HepG2 (cell line): ENCODE measurements around the gene KCTD6. TPM values are rescaled to one million over a fixed set of nuclear protein-coding genes. Genes with fewer than 3 reads are reported as not detected.

Experiments
- ATAC-seq: fragments of 200-7000 bp; cut with Tn5 transposase; 3 replicates; pipeline ENCODE4 v1.9.1; 2020; ENCODE audit warnings: mild to moderate bottlenecking, moderate library complexity
- BruUV-seq: library from RNA; stranded (reverse); fragments of 400-500 nt; replicated peaks from 2 replicates; lab custom pipeline; 2021; lab: Mats Ljungman, UMichigan
- CTCF ChIA-PET: fragments of 300-600 bp; formaldehyde crosslinking; extraction: SDS; loops from one replicate; lab custom pipeline; 2021; ENCODE audit warnings: low total read pairs, inconsistent platforms, low intra/inter-chr PET ratio; lab: Yijun Ruan, JAX
- POLR2A ChIA-PET: fragments of 350-600 bp; sonication (Branson Sonifier 250); formaldehyde crosslinking; loops from one replicate; lab custom pipeline; 2020; ENCODE audit warnings: antibody characterized with exemption, inconsistent platforms; lab: Yijun Ruan, JAX
- DNase-seq: peaks from one replicate; pipeline ENCODE4 v3.0.0-alpha.2; 2015; ENCODE audit warnings: low spot score
- FAIRE-seq: peaks from 3 replicates; lab custom pipeline; 2011; peaks lifted over from hg19 to GRCh38; lab: Jason Lieb, UNC
- H2AFZ ChIP-seq: one replicate; pipeline ENCODE4 v1.6.1; 2011; ENCODE audit warnings: low read length, inconsistent platforms
- H3K27ac ChIP-seq: fragments of 300-600 bp; 3 replicates; pipeline ENCODE4 v1.8.0; 2011; ENCODE audit warnings: mixed run types, mild to moderate bottlenecking, mixed read lengths, low read length, inconsistent platforms; ENCODE audit not compliant: insufficient read depth; ENCODE audit errors: extremely low read length
- H3K27me3 ChIP-seq, 2 experiments: fragments of 200-600 bp in 1 of 2; 2 replicates in 1 of 2; 3 replicates in 1 of 2; pipeline versions ENCODE4 v1.6.0 to v1.8.0; 2011; ENCODE audit warnings: low read length in 2 of 2, mild to moderate bottlenecking in 2 of 2, moderate library complexity in 2 of 2, inconsistent platforms in 1 of 2; ENCODE audit not compliant: insufficient read depth in 2 of 2, control insufficient read depth in 1 of 2
- H3K36me3 ChIP-seq, 2 experiments: fragments of 200-600 bp in 1 of 2; replicated peaks in 1 of 2; 2 replicates in 1 of 2; 3 replicates in 1 of 2; pipeline versions ENCODE4 v1.5.1 to v1.8.0; 2011; ENCODE audit warnings: low read length in 2 of 2, inconsistent platforms in 1 of 2; ENCODE audit not compliant: insufficient read depth in 2 of 2, control insufficient read depth in 1 of 2
- H3K4me1 ChIP-seq: 2 replicates; pipeline ENCODE4 v1.5.1; 2012; ENCODE audit warnings: low read length, inconsistent platforms; ENCODE audit not compliant: insufficient read depth
- H3K4me2 ChIP-seq: 2 replicates; pipeline ENCODE4 v1.6.0; 2011; ENCODE audit warnings: low read depth, low read length, inconsistent platforms
- H3K4me3 ChIP-seq, 3 experiments: fragments of 200-600 bp in 1 of 3; sonication (generic), shearing (Covaris generic) in 1 of 3; replicated peaks in 1 of 3; 2 replicates each; pipeline ENCODE4 v1.5.1; 2011 to 2016; ENCODE audit warnings: low read length in 3 of 3, inconsistent platforms in 2 of 3, low read depth in 2 of 3, mild to moderate bottlenecking in 2 of 3, control low read depth in 1 of 3, mixed read lengths in 1 of 3; ENCODE audit not compliant: insufficient read depth in 1 of 3
- H3K79me2 ChIP-seq: one replicate; pipeline ENCODE4 v1.6.1; 2011; ENCODE audit warnings: low read length, inconsistent platforms; ENCODE audit not compliant: insufficient read depth
- H3K9ac ChIP-seq: 2 replicates; pipeline ENCODE4 v1.6.0; 2011; ENCODE audit warnings: mild to moderate bottlenecking, low read depth, low read length, inconsistent platforms; ENCODE audit not compliant: insufficient read depth
- H3K9me3 ChIP-seq: 2 replicates; pipeline ENCODE4 v1.5.1; 2012; ENCODE audit warnings: mild to moderate bottlenecking, low read length
- H4K20me1 ChIP-seq: 2 replicates; pipeline ENCODE4 v1.6.0; 2011; ENCODE audit warnings: inconsistent platforms, mild to moderate bottlenecking, low read length, moderate library complexity; ENCODE audit not compliant: insufficient read depth
- ARNT2 ChIP-seq: sonication (generic); formaldehyde crosslinking; IDR thresholded peaks from 2 replicates; pipeline ENCODE4 v1.8.0; 2022; ENCODE audit warnings: mild to moderate bottlenecking, low read depth, missing genetic modification reagents, moderate library complexity
- MXI1 ChIP-seq: IDR thresholded peaks from 3 replicates; pipeline ENCODE4 v1.6.1; 2012; ENCODE audit warnings: low read depth, low read length, inconsistent platforms, borderline replicate concordance
- SIN3A ChIP-seq: IDR thresholded peaks from 2 replicates; pipeline ENCODE4 v1.6.1; 2011; ENCODE audit warnings: low read depth, mild to moderate bottlenecking, control low read depth, low read length, borderline replicate concordance
- TBL1XR1 ChIP-seq: fragments of 150-350 bp; IDR thresholded peaks from 2 replicates; pipeline ENCODE4 v1.6.1; 2014; ENCODE audit warnings: borderline replicate concordance, low read length; ENCODE audit not compliant: partially characterized antibody
- ZBTB1 ChIP-seq: sonication (generic); formaldehyde crosslinking; IDR thresholded peaks from 2 replicates; pipeline ENCODE4 v1.4.0; 2020; ENCODE audit warnings: missing genetic modification reagents, borderline replicate concordance
- ZMAT3 ChIP-seq: sonication (generic); formaldehyde crosslinking; conservative IDR thresholded peaks from 2 replicates; pipeline ENCODE4 v1.7.0; 2021; ENCODE audit warnings: missing genetic modification reagents
- ZNF160 ChIP-seq: sonication (generic); formaldehyde crosslinking; IDR thresholded peaks from 2 replicates; pipeline ENCODE4 v1.8.0; 2022; ENCODE audit warnings: mild to moderate bottlenecking, inconsistent platforms, missing genetic modification reagents
- ZNF564 ChIP-seq: sonication (generic); formaldehyde crosslinking; IDR thresholded peaks from 2 replicates; pipeline ENCODE4 v1.8.1; 2023; ENCODE audit warnings: mild to moderate bottlenecking, missing genetic modification reagents
- WGBS: methylation state at CpG from one replicate; pipeline ENCODE4 v1.1.6; 2017; ENCODE audit warnings: low lambda C conversion rate; 5-methylcytosine and 5-hydroxymethylcytosine counted together
- in situ Hi-C: cut with HindIII; loops from 2 replicates; pipeline ENCODE4 v1.10.0; 2017; ENCODE audit warnings: low pct_unique_long_range_greater_than_20kb; ENCODE audit not compliant: extremely low pct_ligation_motif_present
- intact Hi-C: fragments of 100-400 bp; cut with micrococcal nuclease; formaldehyde crosslinking; loops from one replicate; pipeline ENCODE4 v1.10.0; 2022; ENCODE audit not compliant: unreplicated experiment
- polyA plus RNA-seq, 8 experiments: library from polyadenylated mRNA; depleted of rRNA in 3 of 8; stranded (reverse) in 7 of 8; unstranded in 1 of 8; fragments of >200 nt; fragmentation: Illumina TruSeq in 4 of 8; extraction: Trizol in 4 of 8; gene quantifications; 2 replicates each; pipeline versions ENCODE4 v1.2.1 to v1.2.3, GENCODE V29; 2011 to 2016; ENCODE audit warnings: low read depth in 4 of 8, missing spikeins in 1 of 8, mixed read lengths in 1 of 8; ENCODE audit not compliant: insufficient read depth in 1 of 8
- total RNA-seq, 5 experiments: library from RNA; depleted of rRNA; stranded (reverse); fragments of >200 nt; fragmentation: Illumina TruSeq; extraction: Trizol; gene quantifications; 2 replicates each; pipeline ENCODE4 v1.2.3, GENCODE V29; 2016; ENCODE audit warnings: low read depth in 1 of 5
- TF ChIP-seq, protein P1 (sequence below): sonication (generic); formaldehyde crosslinking; IDR thresholded peaks from 2 replicates; pipeline ENCODE4 v1.4.0; 2020; ENCODE audit warnings: missing genetic modification reagents
- TF ChIP-seq, protein P2 (sequence below): sonication (generic); formaldehyde crosslinking; IDR thresholded peaks from 2 replicates; pipeline ENCODE4 v1.5.0; 2020; ENCODE audit warnings: mild to moderate bottlenecking, missing genetic modification reagents, borderline replicate concordance

KCTD6 gene
- total and polyA plus RNA-seq, 2 of the 13 experiments (the other 11 are each of a cell fraction or from before 2014, with no cell fraction given) = 13.4 to 14.2 TPM

DNA sequence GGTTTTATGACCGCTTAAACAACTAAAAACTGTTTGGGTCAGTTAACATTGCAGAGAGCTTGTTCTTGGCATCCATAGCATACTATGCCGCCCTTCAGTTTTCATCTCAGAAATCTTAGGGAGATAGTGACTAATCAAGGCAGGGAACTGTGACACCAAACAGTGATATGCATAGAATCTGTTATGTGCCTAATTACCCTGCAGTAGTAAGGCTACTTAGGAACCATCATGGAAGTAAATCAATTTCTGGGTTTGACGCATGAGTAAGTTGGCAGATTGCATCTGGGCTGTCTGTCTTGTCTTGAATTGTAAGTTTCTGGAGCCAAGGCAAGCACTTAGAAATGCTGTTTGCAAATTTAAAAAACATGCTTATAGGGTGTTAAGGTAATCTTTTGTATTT is 22.5 kb downstream of the KCTD6 start:
- no peak overlapping the region for H3K9ac ChIP-seq
- no peaks in the 10 kb centered on the region for H4K20me1 ChIP-seq
- peaks cover 6 to 48% of the 10 kb centered on the region in 2 experiments for H3K36me3 ChIP-seq
- no peak for FAIRE-seq
- no peaks in the 10 kb centered on the region for H3K9me3 ChIP-seq
- in situ Hi-C loops = no loop called here
- no peak overlapping the region for H2AFZ ChIP-seq
- no peak for ATAC-seq
- no TSS peak for BruUV-seq
- TF ChIP-seq SIN3A (no peak), ZBTB1 (CRISPR knock-in tag) (no peak), ARNT2 (CRISPR knock-in tag) (no peak), ZNF160 (CRISPR knock-in tag) (no peak), ZNF564 (CRISPR knock-in tag) (no peak), TBL1XR1 (no peak), ZMAT3 (CRISPR knock-in tag) (no peak), MXI1 (no peak)
- TF ChIP-seq, protein P1, sequence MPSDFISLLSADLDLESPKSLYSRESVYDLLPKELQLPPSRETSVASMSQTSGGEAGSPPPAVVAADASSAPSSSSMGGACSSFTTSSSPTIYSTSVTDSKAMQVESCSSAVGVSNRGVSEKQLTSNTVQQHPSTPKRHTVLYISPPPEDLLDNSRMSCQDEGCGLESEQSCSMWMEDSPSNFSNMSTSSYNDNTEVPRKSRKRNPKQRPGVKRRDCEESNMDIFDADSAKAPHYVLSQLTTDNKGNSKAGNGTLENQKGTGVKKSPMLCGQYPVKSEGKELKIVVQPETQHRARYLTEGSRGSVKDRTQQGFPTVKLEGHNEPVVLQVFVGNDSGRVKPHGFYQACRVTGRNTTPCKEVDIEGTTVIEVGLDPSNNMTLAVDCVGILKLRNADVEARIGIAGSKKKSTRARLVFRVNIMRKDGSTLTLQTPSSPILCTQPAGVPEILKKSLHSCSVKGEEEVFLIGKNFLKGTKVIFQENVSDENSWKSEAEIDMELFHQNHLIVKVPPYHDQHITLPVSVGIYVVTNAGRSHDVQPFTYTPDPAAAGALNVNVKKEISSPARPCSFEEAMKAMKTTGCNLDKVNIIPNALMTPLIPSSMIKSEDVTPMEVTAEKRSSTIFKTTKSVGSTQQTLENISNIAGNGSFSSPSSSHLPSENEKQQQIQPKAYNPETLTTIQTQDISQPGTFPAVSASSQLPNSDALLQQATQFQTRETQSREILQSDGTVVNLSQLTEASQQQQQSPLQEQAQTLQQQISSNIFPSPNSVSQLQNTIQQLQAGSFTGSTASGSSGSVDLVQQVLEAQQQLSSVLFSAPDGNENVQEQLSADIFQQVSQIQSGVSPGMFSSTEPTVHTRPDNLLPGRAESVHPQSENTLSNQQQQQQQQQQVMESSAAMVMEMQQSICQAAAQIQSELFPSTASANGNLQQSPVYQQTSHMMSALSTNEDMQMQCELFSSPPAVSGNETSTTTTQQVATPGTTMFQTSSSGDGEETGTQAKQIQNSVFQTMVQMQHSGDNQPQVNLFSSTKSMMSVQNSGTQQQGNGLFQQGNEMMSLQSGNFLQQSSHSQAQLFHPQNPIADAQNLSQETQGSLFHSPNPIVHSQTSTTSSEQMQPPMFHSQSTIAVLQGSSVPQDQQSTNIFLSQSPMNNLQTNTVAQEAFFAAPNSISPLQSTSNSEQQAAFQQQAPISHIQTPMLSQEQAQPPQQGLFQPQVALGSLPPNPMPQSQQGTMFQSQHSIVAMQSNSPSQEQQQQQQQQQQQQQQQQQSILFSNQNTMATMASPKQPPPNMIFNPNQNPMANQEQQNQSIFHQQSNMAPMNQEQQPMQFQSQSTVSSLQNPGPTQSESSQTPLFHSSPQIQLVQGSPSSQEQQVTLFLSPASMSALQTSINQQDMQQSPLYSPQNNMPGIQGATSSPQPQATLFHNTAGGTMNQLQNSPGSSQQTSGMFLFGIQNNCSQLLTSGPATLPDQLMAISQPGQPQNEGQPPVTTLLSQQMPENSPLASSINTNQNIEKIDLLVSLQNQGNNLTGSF = no peak
- TF ChIP-seq, protein P2, sequence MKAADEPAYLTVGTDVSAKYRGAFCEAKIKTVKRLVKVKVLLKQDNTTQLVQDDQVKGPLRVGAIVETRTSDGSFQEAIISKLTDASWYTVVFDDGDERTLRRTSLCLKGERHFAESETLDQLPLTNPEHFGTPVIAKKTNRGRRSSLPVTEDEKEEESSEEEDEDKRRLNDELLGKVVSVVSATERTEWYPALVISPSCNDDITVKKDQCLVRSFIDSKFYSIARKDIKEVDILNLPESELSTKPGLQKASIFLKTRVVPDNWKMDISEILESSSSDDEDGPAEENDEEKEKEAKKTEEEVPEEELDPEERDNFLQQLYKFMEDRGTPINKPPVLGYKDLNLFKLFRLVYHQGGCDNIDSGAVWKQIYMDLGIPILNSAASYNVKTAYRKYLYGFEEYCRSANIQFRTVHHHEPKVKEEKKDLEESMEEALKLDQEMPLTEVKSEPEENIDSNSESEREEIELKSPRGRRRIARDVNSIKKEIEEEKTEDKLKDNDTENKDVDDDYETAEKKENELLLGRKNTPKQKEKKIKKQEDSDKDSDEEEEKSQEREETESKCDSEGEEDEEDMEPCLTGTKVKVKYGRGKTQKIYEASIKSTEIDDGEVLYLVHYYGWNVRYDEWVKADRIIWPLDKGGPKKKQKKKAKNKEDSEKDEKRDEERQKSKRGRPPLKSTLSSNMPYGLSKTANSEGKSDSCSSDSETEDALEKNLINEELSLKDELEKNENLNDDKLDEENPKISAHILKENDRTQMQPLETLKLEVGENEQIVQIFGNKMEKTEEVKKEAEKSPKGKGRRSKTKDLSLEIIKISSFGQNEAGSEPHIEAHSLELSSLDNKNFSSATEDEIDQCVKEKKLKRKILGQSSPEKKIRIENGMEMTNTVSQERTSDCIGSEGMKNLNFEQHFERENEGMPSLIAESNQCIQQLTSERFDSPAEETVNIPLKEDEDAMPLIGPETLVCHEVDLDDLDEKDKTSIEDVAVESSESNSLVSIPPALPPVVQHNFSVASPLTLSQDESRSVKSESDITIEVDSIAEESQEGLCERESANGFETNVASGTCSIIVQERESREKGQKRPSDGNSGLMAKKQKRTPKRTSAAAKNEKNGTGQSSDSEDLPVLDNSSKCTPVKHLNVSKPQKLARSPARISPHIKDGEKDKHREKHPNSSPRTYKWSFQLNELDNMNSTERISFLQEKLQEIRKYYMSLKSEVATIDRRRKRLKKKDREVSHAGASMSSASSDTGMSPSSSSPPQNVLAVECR (CRISPR knock-in tag) = no peak
- no peak for DNase-seq
- H3K4me3 ChIP-seq = no peak overlapping the region
- no peaks in the 10 kb centered on the region for H3K27me3 ChIP-seq
- ChIA-PET POLR2A (no interaction called here), CTCF (no interaction called here)
- no peak overlapping the region for H3K27ac ChIP-seq
- intact Hi-C loops = no loop called here
- no peaks in the 10 kb centered on the region for H3K79me2 ChIP-seq
- WGBS = 98% methylated on average over 3 of the region's 3 CpGs
- H3K4me1 ChIP-seq = peaks cover 28% of the 10 kb centered on the region
- H3K4me2 ChIP-seq = no peak overlapping the region
